Stimulated activated CD4-positive, alpha-beta T cell treated with anti-CD3 and anti-CD28 coated beads, Interleukin-1b, Interleukin-23, amount 100 ng/mL, for 1 hour (primary cell): Measurements from ENCODE around the gene TAF11L2.
"Not testable (repeated sequence)": the region's sequence is repeated elsewhere in the genome, so short reads cannot be mapped to it uniquely, and the experiment has no call there.

ENCODE experiments used
- DNase-seq, 2 donors: peaks; one replicate each; pipeline ENCODE4 v3.0.0-alpha.2; 2020; ENCODE audit warnings: low read depth in 2 of 2

TAF11L2 gene

DNA sequence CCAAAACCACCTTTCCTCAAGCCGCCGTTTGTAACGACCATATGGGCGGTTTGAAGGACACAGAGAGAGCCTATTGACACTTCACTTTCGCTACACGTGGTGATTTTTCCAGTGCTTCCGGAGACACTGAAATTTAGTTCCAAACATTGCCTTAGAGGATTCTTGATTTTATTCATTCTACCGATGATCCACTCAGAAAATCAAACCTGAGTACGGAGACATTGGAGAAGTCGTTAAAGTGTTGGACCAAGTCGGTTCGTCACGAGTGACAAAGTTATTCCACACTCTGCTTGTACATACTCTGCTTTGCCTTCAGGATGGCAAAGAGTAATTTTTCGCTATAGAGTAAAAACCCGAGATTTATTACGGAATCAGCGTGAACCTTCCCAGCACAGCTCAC lies 28.5 kb downstream of the TAF11L2 start:
- not testable (repeated sequence) for DNase-seq

- not testable (repeated sequence) for DNase-seq
These were observed 30.3 kb downstream of the TAF11L2 start, which contains the start of gene TAF11L6 for GRCh38 chr5:17528369-17528768. TAF11L6 (plus strand) TSS chr5:17528669.
